ENCODE measurements around the gene IGSF3. TPM values are rescaled to one million over a fixed set of nuclear protein-coding genes. Genes with fewer than 3 reads are reported as not detected.

The IGSF3 gene
- total and polyA plus RNA-seq, 2 of the 13 experiments (the other 11 are each of a cell fraction or from before 2014, with no cell fraction given), result 0.11 to 0.16 TPM

DNA sequence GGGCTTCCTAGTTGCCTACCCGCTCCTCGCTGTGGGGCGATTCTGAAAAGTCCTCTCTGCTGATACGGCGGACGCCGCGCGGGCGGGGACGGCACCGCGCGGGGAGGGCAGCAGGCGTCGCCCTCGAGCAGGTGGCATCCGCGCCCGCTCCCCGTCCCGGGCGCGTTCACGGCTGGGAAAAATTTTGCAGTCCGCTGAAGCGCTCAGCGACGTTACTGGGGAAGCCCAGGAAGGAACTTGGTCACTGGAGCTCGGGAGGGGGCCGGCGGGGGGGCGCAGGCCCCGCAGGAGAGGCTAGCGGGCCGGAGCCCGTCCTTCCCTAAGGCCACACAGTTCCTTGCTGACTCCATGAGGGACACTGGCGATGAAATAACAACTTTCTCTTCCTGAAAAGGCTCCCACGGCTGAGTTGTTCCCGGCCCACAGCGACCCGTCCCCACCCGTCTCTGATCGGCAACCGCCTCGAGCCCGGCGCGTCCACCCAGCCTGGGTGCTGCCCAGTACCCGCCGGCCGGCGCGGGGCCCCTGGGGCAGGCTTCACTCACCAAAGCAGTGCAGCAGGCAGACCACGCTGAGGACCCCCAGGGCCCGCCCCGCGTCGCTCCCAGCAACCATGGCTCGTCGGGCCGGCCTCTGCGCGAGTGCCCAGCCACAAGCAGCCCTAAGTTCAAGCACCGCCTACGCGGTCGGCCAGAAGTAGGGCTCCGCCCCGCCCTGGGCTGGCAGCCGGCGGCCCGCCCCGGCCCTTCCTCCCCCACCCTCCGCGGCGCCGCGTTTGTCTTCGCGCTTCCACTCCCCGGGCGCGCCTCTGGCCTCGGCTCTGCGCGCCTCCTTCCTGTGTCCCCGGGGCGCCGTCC is 96.9 kb downstream of the IGSF3 start, which contains the start of gene CD58 (continued):
- TF ChIP-seq ARID4A (CRISPR knock-in tag; IDR thresholded peaks at IDR 0.05; ENCODE audit: borderline replicate concordance) (peak; percentile 72; the same call in 1 of the 2 replicates), IKZF4 (CRISPR knock-in tag; IDR thresholded peaks at IDR 0.05; ENCODE audit: borderline replicate concordance, low read depth, not compliant biosample characterization) (no peak), ISX (CRISPR knock-in tag; conservative IDR thresholded peaks at IDR 0.05) (0 out of 2 replicates have a peak, but pooled peaks have one; percentile 35), CCDC6 (CRISPR knock-in tag; IDR thresholded peaks at IDR 0.05) (peak; percentile 56; the same call in 1 of the 2 replicates), AKAP8 (CRISPR knock-in tag; IDR thresholded peaks at IDR 0.05) (peak; percentile 18; the same call in 1 of the 2 replicates), KMT2A (CRISPR knock-in tag; IDR thresholded peaks at IDR 0.05) (peak; percentile 57; the same call in 1 of the 2 replicates), PHB2 (IDR thresholded peaks at IDR 0.05; ENCODE audit: partially characterized antibody) (no peak), SPEN (CRISPR knock-in tag; IDR thresholded peaks at IDR 0.05; ENCODE audit: low read depth) (peak; percentile 27; the same call in 1 of the 2 replicates), HNRNPL (IDR thresholded peaks at IDR 0.05; ENCODE audit: low read depth, low read length) (peak; percentile 68; the same call in 1 of the 2 replicates), ZNF121 (CRISPR knock-in tag; IDR thresholded peaks at IDR 0.05) (no peak), FOSL2 (CRISPR knock-in tag; IDR thresholded peaks at IDR 0.05) (peak; percentile 48; the same call in 1 of the 2 replicates), SMAD1 (CRISPR knock-in tag; IDR thresholded peaks at IDR 0.05; ENCODE audit: borderline replicate concordance, low read depth) (no peak), BRCA1 (CRISPR knock-in tag; IDR thresholded peaks at IDR 0.05) (0 out of 2 replicates have a peak, but pooled peaks have one; percentile 74), GATA4 (IDR thresholded peaks at IDR 0.05; ENCODE audit: borderline replicate concordance, low read depth) (no peak), ZNF740 (CRISPR knock-in tag; IDR thresholded peaks at IDR 0.05) (0 out of 2 replicates have a peak, but pooled peaks have one; percentile 56), ZFP1 (CRISPR knock-in tag; IDR thresholded peaks at IDR 0.05) (0 out of 2 replicates have a peak, but pooled peaks have one; percentile 28), ZNF766 (CRISPR knock-in tag; IDR thresholded peaks at IDR 0.05; ENCODE audit: borderline replicate concordance) (0 out of 2 replicates have a peak, but pooled peaks have one; percentile 16)
- TF ChIP-seq, protein P1, sequence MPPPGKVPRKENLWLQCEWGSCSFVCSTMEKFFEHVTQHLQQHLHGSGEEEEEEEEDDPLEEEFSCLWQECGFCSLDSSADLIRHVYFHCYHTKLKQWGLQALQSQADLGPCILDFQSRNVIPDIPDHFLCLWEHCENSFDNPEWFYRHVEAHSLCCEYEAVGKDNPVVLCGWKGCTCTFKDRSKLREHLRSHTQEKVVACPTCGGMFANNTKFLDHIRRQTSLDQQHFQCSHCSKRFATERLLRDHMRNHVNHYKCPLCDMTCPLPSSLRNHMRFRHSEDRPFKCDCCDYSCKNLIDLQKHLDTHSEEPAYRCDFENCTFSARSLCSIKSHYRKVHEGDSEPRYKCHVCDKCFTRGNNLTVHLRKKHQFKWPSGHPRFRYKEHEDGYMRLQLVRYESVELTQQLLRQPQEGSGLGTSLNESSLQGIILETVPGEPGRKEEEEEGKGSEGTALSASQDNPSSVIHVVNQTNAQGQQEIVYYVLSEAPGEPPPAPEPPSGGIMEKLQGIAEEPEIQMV (CRISPR knock-in tag; IDR thresholded peaks at IDR 0.05; ENCODE audit: low read depth), result peak; percentile 91
- TF ChIP-seq, protein P2, sequence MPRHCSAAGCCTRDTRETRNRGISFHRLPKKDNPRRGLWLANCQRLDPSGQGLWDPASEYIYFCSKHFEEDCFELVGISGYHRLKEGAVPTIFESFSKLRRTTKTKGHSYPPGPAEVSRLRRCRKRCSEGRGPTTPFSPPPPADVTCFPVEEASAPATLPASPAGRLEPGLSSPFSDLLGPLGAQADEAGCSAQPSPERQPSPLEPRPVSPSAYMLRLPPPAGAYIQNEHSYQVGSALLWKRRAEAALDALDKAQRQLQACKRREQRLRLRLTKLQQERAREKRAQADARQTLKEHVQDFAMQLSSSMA (CRISPR knock-in tag; IDR thresholded peaks at IDR 0.05), result no peak
- TF ChIP-seq, protein P3, sequence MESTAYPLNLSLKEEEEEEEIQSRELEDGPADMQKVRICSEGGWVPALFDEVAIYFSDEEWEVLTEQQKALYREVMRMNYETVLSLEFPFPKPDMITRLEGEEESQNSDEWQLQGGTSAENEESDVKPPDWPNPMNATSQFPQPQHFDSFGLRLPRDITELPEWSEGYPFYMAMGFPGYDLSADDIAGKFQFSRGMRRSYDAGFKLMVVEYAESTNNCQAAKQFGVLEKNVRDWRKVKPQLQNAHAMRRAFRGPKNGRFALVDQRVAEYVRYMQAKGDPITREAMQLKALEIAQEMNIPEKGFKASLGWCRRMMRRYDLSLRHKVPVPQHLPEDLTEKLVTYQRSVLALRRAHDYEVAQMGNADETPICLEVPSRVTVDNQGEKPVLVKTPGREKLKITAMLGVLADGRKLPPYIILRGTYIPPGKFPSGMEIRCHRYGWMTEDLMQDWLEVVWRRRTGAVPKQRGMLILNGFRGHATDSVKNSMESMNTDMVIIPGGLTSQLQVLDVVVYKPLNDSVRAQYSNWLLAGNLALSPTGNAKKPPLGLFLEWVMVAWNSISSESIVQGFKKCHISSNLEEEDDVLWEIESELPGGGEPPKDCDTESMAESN (CRISPR knock-in tag; conservative IDR thresholded peaks at IDR 0.05), result peak; percentile 48
